Endothelial cell of umbilical vein (primary cell): ENCODE data around the gene NSUN4. TPM values are rescaled to one million over a fixed set of nuclear protein-coding genes. Genes with fewer than 3 reads are reported as not detected.
"Not testable (repeated sequence)": the region's sequence is repeated elsewhere in the genome, so short reads cannot be mapped to it uniquely, and the experiment has no call there.

Experiments
- BruUV-seq: library from RNA; stranded (reverse); fragments of 400-500 nt; replicated peaks from 2 replicates; lab custom pipeline; 2021; lab: Mats Ljungman, UMichigan
- CTCF ChIA-PET: fragments of 300-600, 350-600 bp; sonication (Branson Sonifier 250); formaldehyde crosslinking; loops from one replicate; lab custom pipeline; 2021; ENCODE audit warnings: antibody characterized with exemption, inconsistent platforms; lab: Charles Lee
- POLR2A ChIA-PET: fragments of 300-600, 350-600 bp; sonication (Branson Sonifier 250); formaldehyde crosslinking; loops from one replicate; lab custom pipeline; 2021; ENCODE audit warnings: antibody characterized with exemption, inconsistent platforms; lab: Charles Lee
- DNase-seq: peaks from one replicate; pipeline ENCODE4 v3.0.0-alpha.2; 2011; ENCODE audit warnings: low read depth, low spot score
- FAIRE-seq: peaks from 2 replicates; lab custom pipeline; 2011; peaks lifted over from hg19 to GRCh38; lab: Jason Lieb, UNC
- H2AFZ ChIP-seq: 2 replicates; pipeline ENCODE4 v1.6.0; 2012; ENCODE audit warnings: low read depth, low read length, control low read depth, inconsistent platforms
- H3K27ac ChIP-seq: 2 replicates; pipeline ENCODE4 v1.5.1; 2011; ENCODE audit warnings: low read depth, mild to moderate bottlenecking, control low read depth, low read length, moderate library complexity; ENCODE audit not compliant: insufficient read depth
- H3K27me3 ChIP-seq, 2 experiments: 2 replicates each; pipeline versions ENCODE4 v1.6.0 to v1.6.1; 2011; ENCODE audit warnings: low read length in 2 of 2, mixed read lengths in 1 of 2; ENCODE audit not compliant: control insufficient read depth in 2 of 2, insufficient read depth in 2 of 2
- H3K36me3 ChIP-seq, 2 experiments: 2 replicates in 1 of 2; 3 replicates in 1 of 2; pipeline ENCODE4 v1.5.1; 2011; ENCODE audit warnings: low read length in 2 of 2, mild to moderate bottlenecking in 1 of 2, moderate library complexity in 1 of 2; ENCODE audit not compliant: control insufficient read depth in 2 of 2, insufficient read depth in 2 of 2; ENCODE audit errors: extremely low read depth in 1 of 2
- H3K4me1 ChIP-seq: 3 replicates; pipeline ENCODE4 v1.5.1; 2011; ENCODE audit warnings: mild to moderate bottlenecking, low read length; ENCODE audit not compliant: control insufficient read depth, insufficient read depth; ENCODE audit errors: extremely low read depth
- H3K4me2 ChIP-seq: 2 replicates; pipeline ENCODE4 v1.6.1; 2011; ENCODE audit warnings: low read length, control low read depth, mixed read lengths; ENCODE audit not compliant: insufficient read depth
- H3K4me3 ChIP-seq, 3 experiments: fragments of 200-600 bp in 1 of 3; sonication (generic), shearing (Covaris generic) in 1 of 3; replicated peaks in 1 of 3; 2 replicates each; pipeline ENCODE4 v1.5.1; 2011 to 2016; ENCODE audit warnings: control low read depth in 3 of 3, low read length in 3 of 3, mild to moderate bottlenecking in 2 of 3, inconsistent platforms in 1 of 3, low read depth in 1 of 3, moderate library complexity in 1 of 3; ENCODE audit not compliant: insufficient read depth in 1 of 3
- H3K79me2 ChIP-seq: 2 replicates; pipeline ENCODE4 v1.6.0; 2012; ENCODE audit warnings: low read length, inconsistent platforms; ENCODE audit not compliant: control insufficient read depth, insufficient read depth
- H3K9ac ChIP-seq: replicated peaks from 2 replicates; pipeline ENCODE3; 2011; ENCODE audit warnings: low read length, control low read depth; ENCODE audit not compliant: insufficient read depth; ENCODE audit errors: extremely low read depth
- H3K9me1 ChIP-seq: replicated peaks from 3 replicates; pipeline ENCODE4 v1.6.0; 2011; ENCODE audit warnings: mild to moderate bottlenecking, low read length; ENCODE audit not compliant: control insufficient read depth, insufficient read depth; ENCODE audit errors: extremely low read depth
- H3K9me3 ChIP-seq: replicated peaks from 2 replicates; pipeline ENCODE4 v1.5.1; 2012; ENCODE audit warnings: low read length, inconsistent platforms; ENCODE audit not compliant: control insufficient read depth, insufficient read depth
- H4K20me1 ChIP-seq: replicated peaks from 2 replicates; pipeline ENCODE3; 2011; ENCODE audit warnings: mild to moderate bottlenecking, low read length; ENCODE audit not compliant: control insufficient read depth, insufficient read depth; ENCODE audit errors: extremely low read depth
- CTCF ChIP-seq, 2 donors: IDR thresholded peaks; 1 replicate in 1 of 2; 2 replicates in 1 of 2; pipeline ENCODE4 v1.5.1; 2011; ENCODE audit warnings: low read length in 2 of 2, mild to moderate bottlenecking in 2 of 2, moderate library complexity in 2 of 2, control low read depth in 1 of 2, inconsistent platforms in 1 of 2, low read depth in 1 of 2; ENCODE audit not compliant: insufficient read depth in 1 of 2; ENCODE audit errors: extremely low read depth in 1 of 2
- EZH2 ChIP-seq: IDR thresholded peaks from 2 replicates; pipeline ENCODE4 v1.6.1; 2012; ENCODE audit warnings: borderline replicate concordance, low read depth, mild to moderate bottlenecking, moderate library complexity, low read length, inconsistent platforms; ENCODE audit not compliant: severe bottlenecking
- FOS ChIP-seq: IDR thresholded peaks from 2 replicates; pipeline ENCODE4 v1.6.1; 2011; ENCODE audit warnings: mild to moderate bottlenecking, low read length, moderate library complexity, borderline replicate concordance; ENCODE audit not compliant: insufficient read depth
- GATA2 ChIP-seq: IDR thresholded peaks from 2 replicates; pipeline ENCODE4 v1.7.0; 2011; ENCODE audit warnings: low read depth, mild to moderate bottlenecking, moderate library complexity, mixed read lengths, low read length; ENCODE audit not compliant: insufficient read length, insufficient read depth
- JUN ChIP-seq: IDR thresholded peaks from 2 replicates; pipeline ENCODE4 v1.6.1; 2011; ENCODE audit warnings: borderline replicate concordance, low read depth; ENCODE audit not compliant: insufficient read length, insufficient read depth
- MAX ChIP-seq: IDR thresholded peaks from 2 replicates; pipeline ENCODE4 v1.6.1; 2011; ENCODE audit not compliant: insufficient read depth, insufficient read length
- MYC ChIP-seq: IDR thresholded peaks from one replicate; pipeline ENCODE4 v1.6.1; 2011; ENCODE audit warnings: mild to moderate bottlenecking, low read depth, low read length
- POLR2A ChIP-seq: IDR thresholded peaks from 2 replicates; pipeline ENCODE4 v1.6.1; 2012; ENCODE audit warnings: low read depth, mild to moderate bottlenecking, control low read depth, low read length
- POLR2AphosphoS5 ChIP-seq: IDR thresholded peaks from 2 replicates; pipeline ENCODE4 v1.6.1; 2012; ENCODE audit warnings: low read depth, mild to moderate bottlenecking, control low read depth, low read length, moderate library complexity; ENCODE audit not compliant: insufficient read depth
- dilution Hi-C: fragments of 300-500 bp; cut with MboI; formaldehyde crosslinking; loops from one replicate; pipeline ENCODE4 v1.15.0; 2019; ENCODE audit warnings: low sequenced_read_pairs; ENCODE audit not compliant: extremely low pct_ligation_motif_present
- intact Hi-C: fragments of 100-400 bp; cut with micrococcal nuclease; formaldehyde crosslinking; loops from one replicate; pipeline ENCODE4 v1.10.0; 2022
- polyA plus RNA-seq, 4 experiments: library from polyadenylated mRNA; depleted of rRNA in 3 of 4; stranded (reverse) in 3 of 4; unstranded in 1 of 4; fragments of >200 nt; gene quantifications; 2 replicates each; pipeline versions ENCODE4 v1.2.1 to v1.2.3, GENCODE V29; 2011 to 2012; ENCODE audit warnings: missing spikeins in 1 of 4
- total RNA-seq: library from RNA; stranded (reverse); gene quantifications from 2 replicates; pipeline ENCODE4 v1.2.3, GENCODE V29; 2021

The NSUN4 gene
- total and polyA plus RNA-seq, 2 donors (not counting 3 experiments of a cell fraction or from before 2014, with no cell fraction given), result 21.6 to 23.4 TPM

- H2AFZ ChIP-seq, H3K79me2 ChIP-seq, dilution Hi-C loops, H3K27ac ChIP-seq, H3K4me1 ChIP-seq, H3K4me3 ChIP-seq, H3K9ac ChIP-seq, H3K27me3 ChIP-seq, H3K4me2 ChIP-seq, H3K9me1 ChIP-seq, intact Hi-C loops, BruUV-seq, FAIRE-seq, DNase-seq, H4K20me1 ChIP-seq, H3K9me3 ChIP-seq: not testable (repeated sequence)
- H3K36me3 ChIP-seq, result peaks cover 15% of the 10 kb centered on the region in 2 experiments
- ChIA-PET POLR2A (interaction anchor here (0.7 kb wide), 1 partner anchor 596 kb away, joined by 6 read pairs; no protein-coding TSS in a partner anchor), CTCF (interaction anchor here (2.4 kb wide), 1 partner anchor 8 kb away, joined by 11 read pairs; no protein-coding TSS in a partner anchor)
Measured at GRCh38 chr1:46355920-46356319, 15.3 kb downstream of the NSUN4 start.

GRCh38 chr1:46362158-46362557 is 21.6 kb downstream of the NSUN4 start:
- Histone ChIP-seq H2AFZ (no peak overlapping the region), H3K4me1 (no peaks in the 10 kb centered on the region), H3K79me2 (no peaks in the 10 kb centered on the region), H3K27ac (no peak overlapping the region), H3K36me3 (peaks cover 20 to 23% of the 10 kb centered on the region in 2 experiments), H3K9me1 (no peaks in the 10 kb centered on the region), H3K9me3 (no peaks in the 10 kb centered on the region), H3K9ac (no peak overlapping the region), H3K4me3 (no peak overlapping the region), H4K20me1 (no peaks in the 10 kb centered on the region), H3K27me3 (no peaks in the 10 kb centered on the region), H3K4me2 (no peak overlapping the region)
- DNase-seq (no peak), FAIRE-seq (no peak)
- ChIA-PET POLR2A (no interaction called here), CTCF (interaction anchor here (2.8 kb wide), 1 partner anchor 14 kb away, joined by 11 read pairs; no protein-coding TSS in a partner anchor)
- intact Hi-C loops (no loop called here), dilution Hi-C loops (no loop called here)
- no TSS peak for BruUV-seq
- TF ChIP-seq EZH2 (no peak), MYC (no peak), POLR2A (no peak), POLR2AphosphoS5 (no peak), FOS (no peak), JUN (no peak), GATA2 (no peak), CTCF (IDR thresholded peaks at IDR 0.05; ENCODE audit: extremely low read depth in 1 of 2, insufficient read depth in 1 of 2, low read depth in 1 of 2, low read length in 2 of 2) (no peak), MAX (no peak)
